HEK293 (cell line): ENCODE measurements around the gene RPIA.

Experiments
- EGR2 ChIP-seq: fragments of 450-650 bp; formaldehyde crosslinking; IDR thresholded peaks from 2 replicates; pipeline ENCODE4 v1.5.1; 2016; ENCODE audit warnings: low read depth, missing biosample characterization, missing genetic modification characterization
- TCF7L2 ChIP-seq: IDR thresholded peaks from 2 replicates; pipeline ENCODE4 v1.6.1; 2011; ENCODE audit warnings: low read depth, mild to moderate bottlenecking, inconsistent platforms, low read length, moderate library complexity, borderline replicate concordance
- YY1 ChIP-seq: fragments of 450-650 bp; formaldehyde crosslinking; IDR thresholded peaks from 2 replicates; pipeline ENCODE4 v1.5.1; 2018; ENCODE audit warnings: missing biosample characterization, missing genetic modification characterization
- ZBTB7A ChIP-seq: fragments of 450-650 bp; formaldehyde crosslinking; IDR thresholded peaks from 2 replicates; pipeline ENCODE4 v1.5.1; 2016; ENCODE audit warnings: low read depth, missing biosample characterization, missing genetic modification characterization
- ZFHX2 ChIP-seq: fragments of 450-650 bp; formaldehyde crosslinking; conservative IDR thresholded peaks from 2 replicates; pipeline ENCODE4 v1.5.1; 2016; ENCODE audit warnings: missing biosample characterization, missing genetic modification characterization
- ZFP37 ChIP-seq: fragments of 450-650 bp; formaldehyde crosslinking; IDR thresholded peaks from 2 replicates; pipeline ENCODE4 v1.5.1; 2016; ENCODE audit warnings: missing biosample characterization, missing genetic modification characterization
- ZNF10 ChIP-seq: fragments of 450-650 bp; formaldehyde crosslinking; IDR thresholded peaks from 2 replicates; pipeline ENCODE4 v1.5.1; 2017; ENCODE audit warnings: missing biosample characterization, missing genetic modification characterization
- ZNF398 ChIP-seq: fragments of 450-650 bp; formaldehyde crosslinking; IDR thresholded peaks from 2 replicates; pipeline ENCODE4 v1.5.1; 2017; ENCODE audit warnings: missing biosample characterization, missing genetic modification characterization
- ZNF48 ChIP-seq: fragments of 450-650 bp; formaldehyde crosslinking; IDR thresholded peaks from 2 replicates; pipeline ENCODE4 v1.5.1; 2016; ENCODE audit warnings: missing biosample characterization, missing genetic modification characterization
- ZNF596 ChIP-seq: fragments of 450-650 bp; IDR thresholded peaks from 2 replicates; pipeline ENCODE4 v1.5.0; 2018; ENCODE audit warnings: missing biosample characterization, mild to moderate bottlenecking, missing genetic modification characterization, moderate library complexity
- TF ChIP-seq, protein P1 (sequence below): IDR thresholded peaks from 2 replicates; pipeline ENCODE4 v1.6.1; 2011; ENCODE audit warnings: mild to moderate bottlenecking, low read depth, low read length, borderline replicate concordance
- TF ChIP-seq, protein P2 (sequence below): fragments of 450-650 bp; formaldehyde crosslinking; IDR thresholded peaks from 2 replicates; pipeline ENCODE4 v1.5.1; 2016; ENCODE audit warnings: missing biosample characterization, missing genetic modification characterization
- TF ChIP-seq, protein P3 (sequence below): fragments of 450-650 bp; formaldehyde crosslinking; conservative IDR thresholded peaks from 2 replicates; pipeline ENCODE4 v1.5.1; 2016; ENCODE audit warnings: low read depth, missing biosample characterization, missing genetic modification characterization
- TF ChIP-seq, protein P4 (sequence below): fragments of 450-650 bp; formaldehyde crosslinking; IDR thresholded peaks from 2 replicates; pipeline ENCODE4 v1.5.1; 2016; ENCODE audit warnings: missing biosample characterization, missing genetic modification characterization

GRCh38 chr2:88651646-88652045 lies 39.8 kb upstream of the RPIA start:
- TF ChIP-seq ZFHX2 (tag by site-specific recombination) (no peak), ZNF10 (tag by site-specific recombination) (no peak), ZNF48 (tag by site-specific recombination) (no peak), ZBTB7A (tag by site-specific recombination) (no peak), ZNF398 (no peak), ZNF596 (tag by site-specific recombination) (no peak), ZFP37 (tag by site-specific recombination) (no peak), EGR2 (tag by site-specific recombination) (no peak), TCF7L2 (no peak), YY1 (tag by site-specific recombination) (no peak)
- TF ChIP-seq, protein P1, sequence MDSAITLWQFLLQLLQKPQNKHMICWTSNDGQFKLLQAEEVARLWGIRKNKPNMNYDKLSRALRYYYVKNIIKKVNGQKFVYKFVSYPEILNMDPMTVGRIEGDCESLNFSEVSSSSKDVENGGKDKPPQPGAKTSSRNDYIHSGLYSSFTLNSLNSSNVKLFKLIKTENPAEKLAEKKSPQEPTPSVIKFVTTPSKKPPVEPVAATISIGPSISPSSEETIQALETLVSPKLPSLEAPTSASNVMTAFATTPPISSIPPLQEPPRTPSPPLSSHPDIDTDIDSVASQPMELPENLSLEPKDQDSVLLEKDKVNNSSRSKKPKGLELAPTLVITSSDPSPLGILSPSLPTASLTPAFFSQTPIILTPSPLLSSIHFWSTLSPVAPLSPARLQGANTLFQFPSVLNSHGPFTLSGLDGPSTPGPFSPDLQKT = no peak
- TF ChIP-seq, protein P2, sequence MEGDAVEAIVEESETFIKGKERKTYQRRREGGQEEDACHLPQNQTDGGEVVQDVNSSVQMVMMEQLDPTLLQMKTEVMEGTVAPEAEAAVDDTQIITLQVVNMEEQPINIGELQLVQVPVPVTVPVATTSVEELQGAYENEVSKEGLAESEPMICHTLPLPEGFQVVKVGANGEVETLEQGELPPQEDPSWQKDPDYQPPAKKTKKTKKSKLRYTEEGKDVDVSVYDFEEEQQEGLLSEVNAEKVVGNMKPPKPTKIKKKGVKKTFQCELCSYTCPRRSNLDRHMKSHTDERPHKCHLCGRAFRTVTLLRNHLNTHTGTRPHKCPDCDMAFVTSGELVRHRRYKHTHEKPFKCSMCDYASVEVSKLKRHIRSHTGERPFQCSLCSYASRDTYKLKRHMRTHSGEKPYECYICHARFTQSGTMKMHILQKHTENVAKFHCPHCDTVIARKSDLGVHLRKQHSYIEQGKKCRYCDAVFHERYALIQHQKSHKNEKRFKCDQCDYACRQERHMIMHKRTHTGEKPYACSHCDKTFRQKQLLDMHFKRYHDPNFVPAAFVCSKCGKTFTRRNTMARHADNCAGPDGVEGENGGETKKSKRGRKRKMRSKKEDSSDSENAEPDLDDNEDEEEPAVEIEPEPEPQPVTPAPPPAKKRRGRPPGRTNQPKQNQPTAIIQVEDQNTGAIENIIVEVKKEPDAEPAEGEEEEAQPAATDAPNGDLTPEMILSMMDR (tag by site-specific recombination) = no peak
- TF ChIP-seq, protein P3, sequence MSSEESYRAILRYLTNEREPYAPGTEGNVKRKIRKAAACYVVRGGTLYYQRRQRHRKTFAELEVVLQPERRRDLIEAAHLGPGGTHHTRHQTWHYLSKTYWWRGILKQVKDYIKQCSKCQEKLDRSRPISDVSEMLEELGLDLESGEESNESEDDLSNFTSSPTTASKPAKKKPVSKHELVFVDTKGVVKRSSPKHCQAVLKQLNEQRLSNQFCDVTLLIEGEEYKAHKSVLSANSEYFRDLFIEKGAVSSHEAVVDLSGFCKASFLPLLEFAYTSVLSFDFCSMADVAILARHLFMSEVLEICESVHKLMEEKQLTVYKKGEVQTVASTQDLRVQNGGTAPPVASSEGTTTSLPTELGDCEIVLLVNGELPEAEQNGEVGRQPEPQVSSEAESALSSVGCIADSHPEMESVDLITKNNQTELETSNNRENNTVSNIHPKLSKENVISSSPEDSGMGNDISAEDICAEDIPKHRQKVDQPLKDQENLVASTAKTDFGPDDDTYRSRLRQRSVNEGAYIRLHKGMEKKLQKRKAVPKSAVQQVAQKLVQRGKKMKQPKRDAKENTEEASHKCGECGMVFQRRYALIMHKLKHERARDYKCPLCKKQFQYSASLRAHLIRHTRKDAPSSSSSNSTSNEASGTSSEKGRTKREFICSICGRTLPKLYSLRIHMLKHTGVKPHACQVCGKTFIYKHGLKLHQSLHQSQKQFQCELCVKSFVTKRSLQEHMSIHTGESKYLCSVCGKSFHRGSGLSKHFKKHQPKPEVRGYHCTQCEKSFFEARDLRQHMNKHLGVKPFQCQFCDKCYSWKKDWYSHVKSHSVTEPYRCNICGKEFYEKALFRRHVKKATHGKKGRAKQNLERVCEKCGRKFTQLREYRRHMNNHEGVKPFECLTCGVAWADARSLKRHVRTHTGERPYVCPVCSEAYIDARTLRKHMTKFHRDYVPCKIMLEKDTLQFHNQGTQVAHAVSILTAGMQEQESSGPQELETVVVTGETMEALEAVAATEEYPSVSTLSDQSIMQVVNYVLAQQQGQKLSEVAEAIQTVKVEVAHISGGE (tag by site-specific recombination) = no peak
- TF ChIP-seq, protein P4, sequence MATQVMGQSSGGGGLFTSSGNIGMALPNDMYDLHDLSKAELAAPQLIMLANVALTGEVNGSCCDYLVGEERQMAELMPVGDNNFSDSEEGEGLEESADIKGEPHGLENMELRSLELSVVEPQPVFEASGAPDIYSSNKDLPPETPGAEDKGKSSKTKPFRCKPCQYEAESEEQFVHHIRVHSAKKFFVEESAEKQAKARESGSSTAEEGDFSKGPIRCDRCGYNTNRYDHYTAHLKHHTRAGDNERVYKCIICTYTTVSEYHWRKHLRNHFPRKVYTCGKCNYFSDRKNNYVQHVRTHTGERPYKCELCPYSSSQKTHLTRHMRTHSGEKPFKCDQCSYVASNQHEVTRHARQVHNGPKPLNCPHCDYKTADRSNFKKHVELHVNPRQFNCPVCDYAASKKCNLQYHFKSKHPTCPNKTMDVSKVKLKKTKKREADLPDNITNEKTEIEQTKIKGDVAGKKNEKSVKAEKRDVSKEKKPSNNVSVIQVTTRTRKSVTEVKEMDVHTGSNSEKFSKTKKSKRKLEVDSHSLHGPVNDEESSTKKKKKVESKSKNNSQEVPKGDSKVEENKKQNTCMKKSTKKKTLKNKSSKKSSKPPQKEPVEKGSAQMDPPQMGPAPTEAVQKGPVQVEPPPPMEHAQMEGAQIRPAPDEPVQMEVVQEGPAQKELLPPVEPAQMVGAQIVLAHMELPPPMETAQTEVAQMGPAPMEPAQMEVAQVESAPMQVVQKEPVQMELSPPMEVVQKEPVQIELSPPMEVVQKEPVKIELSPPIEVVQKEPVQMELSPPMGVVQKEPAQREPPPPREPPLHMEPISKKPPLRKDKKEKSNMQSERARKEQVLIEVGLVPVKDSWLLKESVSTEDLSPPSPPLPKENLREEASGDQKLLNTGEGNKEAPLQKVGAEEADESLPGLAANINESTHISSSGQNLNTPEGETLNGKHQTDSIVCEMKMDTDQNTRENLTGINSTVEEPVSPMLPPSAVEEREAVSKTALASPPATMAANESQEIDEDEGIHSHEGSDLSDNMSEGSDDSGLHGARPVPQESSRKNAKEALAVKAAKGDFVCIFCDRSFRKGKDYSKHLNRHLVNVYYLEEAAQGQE (tag by site-specific recombination) = no peak
